Measurements from ENCODE around the gene PPIL6. TPM values are rescaled to one million over a fixed set of nuclear protein-coding genes. Genes with fewer than 3 reads are reported as not detected.

The PPIL6 gene
- total RNA-seq, 1 donor from 2014 or later = 4.2 TPM

DNA sequence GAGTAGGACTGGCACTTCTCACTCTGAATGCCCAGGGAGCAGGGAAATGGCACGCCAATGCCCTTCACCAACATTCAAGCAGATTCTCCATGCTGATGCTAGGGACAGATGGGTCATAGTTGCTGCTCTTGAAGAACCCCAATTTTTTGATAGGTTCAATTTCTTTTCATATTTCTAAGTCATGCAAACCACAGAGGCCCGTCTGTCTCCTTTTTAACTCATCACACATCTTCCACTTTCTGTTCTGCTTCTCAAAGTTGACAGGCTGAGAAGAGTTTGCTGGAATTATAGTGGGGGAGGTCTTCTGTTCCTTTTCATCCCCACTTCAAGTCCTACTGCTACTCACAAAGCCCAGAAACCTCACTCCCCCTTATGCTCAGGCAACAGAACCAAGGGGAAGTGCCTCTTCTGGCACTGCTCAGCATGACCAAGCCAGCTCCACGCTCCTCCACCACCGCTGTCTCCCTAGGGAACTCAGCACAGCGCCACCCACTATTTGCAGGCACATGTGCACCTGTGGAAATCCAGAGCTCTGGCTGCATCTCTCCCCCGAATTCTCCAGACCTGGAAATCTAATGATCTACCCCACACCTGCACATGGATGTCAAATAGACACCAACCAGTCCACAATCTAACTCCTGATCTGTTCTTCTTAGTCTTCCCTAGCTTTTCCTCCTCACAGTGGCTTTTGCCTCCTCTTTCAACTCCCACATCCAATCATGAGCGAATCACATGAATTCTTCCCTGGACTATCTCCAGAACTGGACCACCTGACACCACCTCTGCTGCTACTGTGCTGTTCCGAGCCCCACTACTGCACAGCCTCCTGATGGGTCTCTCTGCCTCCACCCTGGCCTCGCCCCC lies 31.9 kb upstream of the PPIL6 start:
- H3K27ac ChIP-seq = no peak overlapping the region
- H3K4me1 ChIP-seq = no peaks in the 10 kb centered on the region
- no peak overlapping the region for H3K4me3 ChIP-seq
- intact Hi-C loops (cut with DNase I) = no loop called here
- DNase-seq = no peak
- ATAC-seq = no peak
- H3K27me3 ChIP-seq = no peaks in the 10 kb centered on the region
- H3K36me3 ChIP-seq = peaks cover 93% of the 10 kb centered on the region
- H3K9me3 ChIP-seq = no peaks in the 10 kb centered on the region
- no peak for TF ChIP-seq CTCF (IDR thresholded peaks at IDR 0.05)

DNA sequence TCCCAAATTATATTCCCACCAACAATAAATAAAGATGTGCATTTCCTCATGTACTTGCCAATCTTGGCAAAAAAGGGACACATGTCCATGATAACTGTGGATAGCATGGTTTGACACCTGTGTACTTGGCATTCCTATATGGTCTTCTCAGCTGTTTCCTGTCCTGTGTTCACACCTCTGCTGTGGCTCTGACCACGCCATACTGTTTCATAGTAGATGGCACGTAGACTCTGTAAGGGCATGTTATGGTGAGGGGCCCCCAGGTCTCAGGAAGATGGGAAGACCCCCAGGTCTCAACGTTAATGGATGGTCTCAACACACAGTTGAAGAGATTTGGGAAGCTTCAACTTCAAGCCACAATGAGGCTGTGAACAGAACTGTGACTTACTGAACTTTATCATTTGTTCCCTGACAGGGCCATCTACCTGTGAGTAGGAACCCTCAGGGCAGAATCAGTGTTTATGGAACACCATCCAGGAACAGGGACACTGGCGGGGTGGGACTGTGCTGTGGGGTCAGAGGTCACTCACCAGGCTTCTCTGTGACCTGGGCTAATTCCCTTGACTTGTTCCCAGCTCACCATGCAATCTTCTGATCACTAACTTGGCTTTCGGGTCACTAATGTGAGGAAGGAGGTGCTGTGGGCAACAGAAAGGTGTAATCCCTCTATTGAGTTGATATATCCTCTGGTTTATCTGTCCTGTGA lies 30.8 kb upstream of the PPIL6 start:
- DNase-seq (no peak), ATAC-seq (no peak)
- Histone ChIP-seq H3K4me3 (no peak overlapping the region), H3K4me1 (no peaks in the 10 kb centered on the region), H3K27me3 (no peaks in the 10 kb centered on the region), H3K36me3 (peaks cover 99% of the 10 kb centered on the region), H3K9me3 (no peaks in the 10 kb centered on the region), H3K27ac (no peak overlapping the region)
- intact Hi-C loops (cut with DNase I) = no loop called here
- TF ChIP-seq CTCF (IDR thresholded peaks at IDR 0.05) = no peak

- H3K4me1 ChIP-seq = no peaks in the 10 kb centered on the region
- peaks cover 99% of the 10 kb centered on the region for H3K36me3 ChIP-seq
- H3K27ac ChIP-seq = no peak overlapping the region
- ATAC-seq = no peak
- intact Hi-C loops (cut with DNase I) = no loop called here
- H3K27me3 ChIP-seq = no peaks in the 10 kb centered on the region
- no peak for DNase-seq
- no peak for TF ChIP-seq CTCF (IDR thresholded peaks at IDR 0.05)
- H3K4me3 ChIP-seq = no peak overlapping the region
- H3K9me3 ChIP-seq = no peaks in the 10 kb centered on the region
These were observed 29.3 kb upstream of the PPIL6 start for GRCh38 chr6:109469591-109470189.

- no peak overlapping the region for H3K4me3 ChIP-seq
- peaks cover 96% of the 10 kb centered on the region for H3K36me3 ChIP-seq
- no peaks in the 10 kb centered on the region for H3K4me1 ChIP-seq
- ATAC-seq (no peak), DNase-seq (no peak)
- H3K9me3 ChIP-seq = no peaks in the 10 kb centered on the region
- H3K27ac ChIP-seq = no peak overlapping the region
- no peaks in the 10 kb centered on the region for H3K27me3 ChIP-seq
- intact Hi-C loops (cut with DNase I) = no loop called here
- no peak for TF ChIP-seq CTCF (IDR thresholded peaks at IDR 0.05)
These were observed 27.3 kb upstream of the PPIL6 start for GRCh38 chr6:109467696-109468095.

DNA sequence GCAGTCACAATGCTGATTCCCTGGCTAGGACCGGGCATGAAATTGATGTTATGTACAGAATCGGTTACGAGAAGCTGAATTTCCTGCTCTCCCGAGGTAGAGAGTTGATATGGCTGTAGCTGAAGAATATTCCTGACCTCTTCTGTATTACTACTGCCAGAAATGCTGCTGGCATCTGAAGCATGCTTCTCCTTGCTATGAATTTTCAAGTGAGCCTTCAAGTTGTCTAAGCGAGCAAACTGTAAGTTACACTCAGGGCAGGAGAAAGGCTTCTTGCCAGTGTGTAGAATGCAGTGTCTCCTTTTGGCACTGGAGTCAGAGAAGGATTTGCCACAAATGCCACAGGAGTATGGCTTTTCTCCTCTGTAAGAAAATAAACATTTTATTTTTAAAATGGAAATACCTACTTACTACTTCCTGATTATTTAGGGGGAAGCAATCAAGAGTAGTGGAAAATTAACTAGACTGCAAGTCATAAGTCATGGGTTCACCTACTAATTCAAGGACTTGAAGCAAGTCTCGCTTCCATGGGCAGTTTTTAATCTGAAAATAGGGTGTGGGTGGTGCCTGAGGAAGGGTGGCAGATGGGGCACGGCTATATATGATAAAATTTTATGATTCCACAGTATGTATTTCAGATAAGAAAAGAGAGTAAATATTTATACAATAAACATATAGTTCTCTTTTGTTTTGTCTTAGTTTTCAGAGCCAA lies 25.9 kb upstream of the PPIL6 start:
- ATAC-seq = peak; percentile 65
- no peaks in the 10 kb centered on the region for H3K9me3 ChIP-seq
- peaks cover 95% of the 10 kb centered on the region for H3K36me3 ChIP-seq
- H3K27ac ChIP-seq = no peak overlapping the region
- DNase-seq = no peak
- intact Hi-C loops (cut with DNase I) = no loop called here
- no peaks in the 10 kb centered on the region for H3K4me1 ChIP-seq
- H3K27me3 ChIP-seq = no peaks in the 10 kb centered on the region
- H3K4me3 ChIP-seq = no peak overlapping the region
- no peak for TF ChIP-seq CTCF (IDR thresholded peaks at IDR 0.05)
